ENCODE measurements around the gene PNMA6E. TPM values are rescaled to one million over a fixed set of nuclear protein-coding genes. Genes with fewer than 3 reads are reported as not detected.

PNMA6E gene
- total and polyA plus RNA-seq, 2 donors (not counting 3 experiments of a cell fraction or from before 2014, with no cell fraction given): not detected

DNA sequence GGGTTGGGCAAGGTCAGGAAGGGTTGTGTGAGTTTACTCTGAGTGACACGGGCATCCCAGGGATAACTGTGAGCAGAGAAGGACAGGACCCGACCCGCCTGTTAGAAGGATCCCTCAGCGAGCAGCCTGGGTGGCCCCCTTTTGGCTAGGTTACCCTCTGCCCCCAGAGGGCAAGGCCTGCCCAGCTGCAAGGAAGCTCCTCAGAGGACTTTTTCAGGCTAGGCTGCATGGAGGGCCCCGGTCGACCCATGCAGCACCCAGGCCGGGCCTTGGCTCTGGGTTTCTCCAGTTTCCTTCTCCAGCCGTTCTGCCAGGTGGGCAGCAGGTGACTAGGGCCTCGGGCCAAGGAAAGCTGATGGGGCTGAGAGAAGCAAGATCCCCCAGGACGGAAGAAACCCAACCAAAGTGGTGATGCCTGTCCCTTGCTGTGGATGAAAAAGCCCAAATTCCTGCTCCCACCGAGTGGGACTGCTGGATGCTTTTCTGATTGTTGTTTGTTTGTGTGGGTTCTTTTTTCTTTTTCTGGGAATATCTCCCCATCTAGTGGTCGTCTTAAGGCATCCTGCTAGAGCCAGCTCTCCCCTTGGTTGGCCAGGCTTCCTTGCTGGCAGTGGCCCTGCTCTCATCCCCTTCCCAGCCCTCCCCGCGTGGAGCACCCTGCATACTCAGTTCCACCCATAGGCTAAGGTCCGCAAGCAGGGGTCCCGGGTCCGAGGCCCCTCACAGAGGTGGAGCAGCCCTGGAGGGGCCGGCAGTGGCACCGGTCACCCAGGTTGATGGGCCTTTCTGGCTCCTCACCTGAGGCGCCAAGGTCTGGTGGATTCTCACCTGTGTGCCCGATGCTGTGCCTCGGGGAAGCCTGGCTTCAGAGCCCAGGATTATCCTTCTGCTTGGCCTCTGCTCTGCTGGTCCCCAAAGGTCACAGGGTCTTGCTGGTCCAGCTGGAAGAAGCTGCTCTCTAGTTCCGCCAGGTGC is 11.9 kb upstream of the PNMA6E start:
- TF ChIP-seq FOS (IDR thresholded peaks at IDR 0.05; ENCODE audit: borderline replicate concordance, insufficient read depth, low read length) (no peak), GATA2 (IDR thresholded peaks at IDR 0.05; ENCODE audit: insufficient read depth, insufficient read length, low read depth, low read length) (no peak), POLR2A (IDR thresholded peaks at IDR 0.05; ENCODE audit: low read depth, low read length) (no peak), EZH2 (IDR thresholded peaks at IDR 0.05; ENCODE audit: borderline replicate concordance, low read depth, low read length, severe bottlenecking) (no peak), MYC (IDR thresholded peaks at IDR 0.05; ENCODE audit: low read depth, low read length) (no peak), POLR2AphosphoS5 (IDR thresholded peaks at IDR 0.05; ENCODE audit: insufficient read depth, low read depth, low read length) (no peak)
- TF ChIP-seq, protein P1, sequence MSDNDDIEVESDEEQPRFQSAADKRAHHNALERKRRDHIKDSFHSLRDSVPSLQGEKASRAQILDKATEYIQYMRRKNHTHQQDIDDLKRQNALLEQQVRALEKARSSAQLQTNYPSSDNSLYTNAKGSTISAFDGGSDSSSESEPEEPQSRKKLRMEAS (IDR thresholded peaks at IDR 0.05; ENCODE audit: insufficient read depth, insufficient read length): no peak
- TF ChIP-seq, protein P2, sequence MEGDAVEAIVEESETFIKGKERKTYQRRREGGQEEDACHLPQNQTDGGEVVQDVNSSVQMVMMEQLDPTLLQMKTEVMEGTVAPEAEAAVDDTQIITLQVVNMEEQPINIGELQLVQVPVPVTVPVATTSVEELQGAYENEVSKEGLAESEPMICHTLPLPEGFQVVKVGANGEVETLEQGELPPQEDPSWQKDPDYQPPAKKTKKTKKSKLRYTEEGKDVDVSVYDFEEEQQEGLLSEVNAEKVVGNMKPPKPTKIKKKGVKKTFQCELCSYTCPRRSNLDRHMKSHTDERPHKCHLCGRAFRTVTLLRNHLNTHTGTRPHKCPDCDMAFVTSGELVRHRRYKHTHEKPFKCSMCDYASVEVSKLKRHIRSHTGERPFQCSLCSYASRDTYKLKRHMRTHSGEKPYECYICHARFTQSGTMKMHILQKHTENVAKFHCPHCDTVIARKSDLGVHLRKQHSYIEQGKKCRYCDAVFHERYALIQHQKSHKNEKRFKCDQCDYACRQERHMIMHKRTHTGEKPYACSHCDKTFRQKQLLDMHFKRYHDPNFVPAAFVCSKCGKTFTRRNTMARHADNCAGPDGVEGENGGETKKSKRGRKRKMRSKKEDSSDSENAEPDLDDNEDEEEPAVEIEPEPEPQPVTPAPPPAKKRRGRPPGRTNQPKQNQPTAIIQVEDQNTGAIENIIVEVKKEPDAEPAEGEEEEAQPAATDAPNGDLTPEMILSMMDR (IDR thresholded peaks at IDR 0.05; ENCODE audit: extremely low read depth in 1 of 2, insufficient read depth in 1 of 2, low read depth in 1 of 2, low read length in 2 of 2): peak in 1 of 2 donors; percentile 2
- no peaks in the 10 kb centered on the region for H3K27me3 ChIP-seq (ENCODE audit: control insufficient read depth in 2 of 2, insufficient read depth in 2 of 2, low read length in 2 of 2)
- no peaks in the 10 kb centered on the region for H3K9me3 ChIP-seq (replicated peaks; ENCODE audit: control insufficient read depth, insufficient read depth, low read length)
- H3K79me2 ChIP-seq (ENCODE audit: control insufficient read depth, insufficient read depth, low read length): no peaks in the 10 kb centered on the region
- no peaks in the 10 kb centered on the region for H3K36me3 ChIP-seq (ENCODE audit: control insufficient read depth in 2 of 2, extremely low read depth in 1 of 2, insufficient read depth in 2 of 2, low read length in 2 of 2)
- peaks cover 6% of the 10 kb centered on the region for H3K4me1 ChIP-seq (ENCODE audit: control insufficient read depth, extremely low read depth, insufficient read depth, low read length)
- no peak overlapping the region for H3K4me3 ChIP-seq (replicated peaks in 1 of 3; ENCODE audit: insufficient read depth in 1 of 3, low read depth in 1 of 3, low read length in 3 of 3)
- CTCF ChIA-PET: interaction anchor here (1.4 kb wide), 1 partner anchor 472 kb away, joined by 3 read pairs; no protein-coding TSS in a partner anchor
- dilution Hi-C loops (cut with MboI; ENCODE audit: extremely low pct_ligation_motif_present, low sequenced_read_pairs) (no loop called here), intact Hi-C loops (cut with micrococcal nuclease) (no loop called here)
- no peak overlapping the region for H2AFZ ChIP-seq (ENCODE audit: low read depth, low read length)
- no peaks in the 10 kb centered on the region for H4K20me1 ChIP-seq (replicated peaks; ENCODE audit: control insufficient read depth, extremely low read depth, insufficient read depth, low read length)
- DNase-seq (ENCODE audit: low read depth, low spot score) (no peak), FAIRE-seq (no peak)
- H3K27ac ChIP-seq (ENCODE audit: insufficient read depth, low read depth, low read length): no peak overlapping the region
- no TSS peak for BruUV-seq (replicated peaks)
- POLR2A ChIA-PET: no interaction called here
- no peaks in the 10 kb centered on the region for H3K9me1 ChIP-seq (replicated peaks; ENCODE audit: control insufficient read depth, extremely low read depth, insufficient read depth, low read length)
- H3K4me2 ChIP-seq (ENCODE audit: insufficient read depth, low read length): no peak overlapping the region
- no peak overlapping the region for H3K9ac ChIP-seq (replicated peaks; ENCODE audit: extremely low read depth, insufficient read depth, low read length)
